ENCODE measurements around the gene CACNA1H. TPM values are rescaled to one million over a fixed set of nuclear protein-coding genes. Genes with fewer than 3 reads are reported as not detected.

CACNA1H gene
- total and polyA plus RNA-seq, 2 of the 8 experiments (the other 6 are each of a cell fraction or from before 2014, with no cell fraction given), result 14.0 to 28.7 TPM

DNA sequence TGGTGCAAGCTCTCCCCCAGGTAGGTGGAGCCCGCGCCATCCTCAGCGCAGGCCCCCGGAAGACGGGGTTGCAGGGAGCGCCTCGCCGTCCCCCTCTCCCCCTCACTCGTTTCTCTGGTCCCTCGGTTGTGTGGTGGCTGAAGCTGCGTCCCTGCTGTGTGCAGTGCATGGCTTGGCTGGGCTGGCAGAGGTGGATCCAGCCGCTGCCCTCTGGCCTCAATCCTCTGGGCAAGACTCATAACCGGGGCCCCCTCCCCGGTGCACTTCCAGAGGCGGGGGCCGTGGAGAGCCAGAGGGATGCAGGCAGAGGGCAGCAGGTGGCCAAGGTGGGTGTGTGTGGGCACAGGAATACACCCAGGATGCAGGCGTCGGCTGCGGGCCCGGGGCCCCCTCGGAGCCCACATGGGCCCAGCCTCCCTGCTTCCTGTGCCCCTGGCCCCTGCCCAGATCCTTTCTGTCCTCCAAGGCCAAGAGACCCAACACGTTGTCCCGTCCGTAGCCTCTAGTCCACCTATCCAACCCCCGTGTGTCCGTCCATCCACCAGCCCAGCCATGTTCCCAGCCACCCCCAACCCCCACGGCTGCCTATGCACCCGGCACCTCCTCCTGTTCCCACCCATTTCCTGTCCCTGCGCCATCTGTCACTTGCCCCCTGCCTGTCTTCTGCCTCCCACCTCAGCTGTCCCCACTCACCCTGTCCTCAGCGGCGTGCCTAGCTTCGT lies 62.8 kb downstream of the CACNA1H start:
- H4K91ac ChIP-seq (replicated peaks; ENCODE audit: insufficient read length, low read length), result no peak overlapping the region
- FAIRE-seq (no peak), DNase-seq (ENCODE audit: low read depth in 1 of 2, low spot score in 2 of 2) (no peak)
- H3K27ac ChIP-seq (ENCODE audit: low read depth, low read length), result no peak overlapping the region
- H2BK12ac ChIP-seq (ENCODE audit: low read depth, low read length), result no peak overlapping the region
- no peaks in the 10 kb centered on the region for H3K9me3 ChIP-seq (ENCODE audit: insufficient read depth in 2 of 2, low read depth in 1 of 2, low read length in 1 of 2)
- H4K5ac ChIP-seq (ENCODE audit: insufficient read length, low read depth, low read length), result no peak overlapping the region
- no peaks in the 10 kb centered on the region for H3K79me1 ChIP-seq (ENCODE audit: low read depth, low read length)
- no peak overlapping the region for H2AFZ ChIP-seq (ENCODE audit: low read length)
- H2AK5ac ChIP-seq (ENCODE audit: low read depth, low read length), result no peak overlapping the region
- H2BK15ac ChIP-seq (ENCODE audit: low read length), result no peak overlapping the region
- WGBS, 2 experiments (ENCODE audit: extremely low coverage in 1 of 2, insufficient coverage in 1 of 2, insufficient read length in 1 of 2, insufficient replicate concordance in 2 of 2, low coverage in 1 of 2, low lambda C conversion rate in 2 of 2, missing lambda C conversion rate in 1 of 2), result 88% methylated on average over 20 of the region's 32 CpGs; no CpG with 5 or more reads in 1 of the 2 experiments
- no peaks in the 10 kb centered on the region for H3K79me2 ChIP-seq (ENCODE audit: control insufficient read depth in 1 of 2, insufficient read depth in 2 of 2, low read length in 2 of 2)
- H3K18ac ChIP-seq (ENCODE audit: extremely low read depth, low read length), result no peak overlapping the region
- no peaks in the 10 kb centered on the region for H3K23me2 ChIP-seq (ENCODE audit: low read depth, low read length)
- H2BK5ac ChIP-seq (ENCODE audit: low read depth, low read length), result no peak overlapping the region
- no peaks in the 10 kb centered on the region for H3K27me3 ChIP-seq (replicated peaks in 1 of 4; ENCODE audit: control insufficient read depth in 3 of 4, extremely low read depth in 1 of 4, insufficient read depth in 3 of 4, low read length in 3 of 4)
- H3K56ac ChIP-seq (replicated peaks; ENCODE audit: insufficient read length, low read depth, low read length), result no peak overlapping the region
- ChIA-PET POLR2A (ENCODE audit: partially characterized antibody) (interaction anchor here (0.5 kb wide), 1 partner anchor 65 kb away, joined by 4 read pairs; no protein-coding TSS in a partner anchor), CTCF (ENCODE audit: partially characterized antibody) (interaction anchor here (0.7 to 1.3 kb wide), 3 partner anchors 11 to 148 kb away, joined by 3 to 4 read pairs (median 4); no protein-coding TSS in a partner anchor)
- H2BK20ac ChIP-seq (ENCODE audit: low read length), result no peak overlapping the region
- no peak overlapping the region for H3K4ac ChIP-seq (replicated peaks; ENCODE audit: insufficient read length, low read depth, low read length)
- H4K20me1 ChIP-seq (replicated peaks in 1 of 2; ENCODE audit: control insufficient read depth in 1 of 2, insufficient read depth in 2 of 2, low read length in 2 of 2), result peaks cover 0 to 4% of the 10 kb centered on the region in 2 experiments
- no peak for TF ChIP-seq SP2 (IDR thresholded peaks at IDR 0.05; ENCODE audit: low read length)
- no peak for TF ChIP-seq JUND (IDR thresholded peaks at IDR 0.05; ENCODE audit: low read length)
- no peak for TF ChIP-seq CBX8 (IDR thresholded peaks at IDR 0.05; ENCODE audit: borderline replicate concordance, low read depth, low read length)
- no peak for TF ChIP-seq CEBPB (IDR thresholded peaks at IDR 0.05; ENCODE audit: low read depth, low read length)
- no peak for TF ChIP-seq RBBP5 (IDR thresholded peaks at IDR 0.05; ENCODE audit: borderline replicate concordance, low read depth, low read length)
- no peak for TF ChIP-seq SP4 (IDR thresholded peaks at IDR 0.05; ENCODE audit: low read length)
- no peak for TF ChIP-seq KDM1A (IDR thresholded peaks at IDR 0.05; ENCODE audit: borderline replicate concordance, low read length)
- no peak for TF ChIP-seq CREB1 (IDR thresholded peaks at IDR 0.05)
- no peak for TF ChIP-seq BCL11A (IDR thresholded peaks at IDR 0.05; ENCODE audit: low read depth in 2 of 2, low read length in 2 of 2)
- no peak overlapping the region for H2BK120ac ChIP-seq (replicated peaks; ENCODE audit: low read depth, low read length)
- H3K4me1 ChIP-seq (replicated peaks in 1 of 4; ENCODE audit: control insufficient read depth in 3 of 4, insufficient read depth in 4 of 4, low read length in 3 of 4), result no peaks in the 10 kb centered on the region
- peaks cover 4 to 72% (median 11%) of the 10 kb centered on the region in 4 experiments; a peak in 6 of 8 replicates for H3K36me3 ChIP-seq (ENCODE audit: control insufficient read depth in 2 of 4, insufficient read depth in 4 of 4, low read length in 3 of 4)
- no peak overlapping the region for H3K4me3 ChIP-seq (ENCODE audit: extremely low read depth in 1 of 4, insufficient read depth in 2 of 4, low read depth in 3 of 4, low read length in 4 of 4)
- H4K8ac ChIP-seq (ENCODE audit: extremely low read depth, insufficient read depth, low read length), result no peak overlapping the region
- no peak overlapping the region for H3K23ac ChIP-seq (ENCODE audit: insufficient read length)
- H3K9ac ChIP-seq (replicated peaks in 1 of 4; ENCODE audit: extremely low read depth in 1 of 4, low read depth in 3 of 4, low read length in 3 of 4), result no peak overlapping the region
- no peak overlapping the region for H3K4me2 ChIP-seq (ENCODE audit: insufficient read depth in 1 of 2, low read depth in 2 of 2, low read length in 2 of 2)
- no peak overlapping the region for H3K14ac ChIP-seq (ENCODE audit: insufficient read length)
